Umbilical cord (tissue), 2 donors: ENCODE measurements around the gene DLGAP3. TPM values are rescaled to one million over a fixed set of nuclear protein-coding genes. Genes with fewer than 3 reads are reported as not detected.

Experiments used
- DNase-seq: peaks from one replicate; pipeline ENCODE4 v3.0.0-alpha.2; 2015; ENCODE audit warnings: low spot score
- total RNA-seq: library from RNA; depleted of rRNA; stranded (reverse); fragments of >200 nt; gene quantifications from one replicate; pipeline ENCODE4 v1.2.3, GENCODE V29; 2014; ENCODE audit warnings: low replicate concordance; ENCODE audit not compliant: insufficient read depth

Gene DLGAP3
- total RNA-seq, 1 donor from 2014 or later = 0.24 TPM

DNA sequence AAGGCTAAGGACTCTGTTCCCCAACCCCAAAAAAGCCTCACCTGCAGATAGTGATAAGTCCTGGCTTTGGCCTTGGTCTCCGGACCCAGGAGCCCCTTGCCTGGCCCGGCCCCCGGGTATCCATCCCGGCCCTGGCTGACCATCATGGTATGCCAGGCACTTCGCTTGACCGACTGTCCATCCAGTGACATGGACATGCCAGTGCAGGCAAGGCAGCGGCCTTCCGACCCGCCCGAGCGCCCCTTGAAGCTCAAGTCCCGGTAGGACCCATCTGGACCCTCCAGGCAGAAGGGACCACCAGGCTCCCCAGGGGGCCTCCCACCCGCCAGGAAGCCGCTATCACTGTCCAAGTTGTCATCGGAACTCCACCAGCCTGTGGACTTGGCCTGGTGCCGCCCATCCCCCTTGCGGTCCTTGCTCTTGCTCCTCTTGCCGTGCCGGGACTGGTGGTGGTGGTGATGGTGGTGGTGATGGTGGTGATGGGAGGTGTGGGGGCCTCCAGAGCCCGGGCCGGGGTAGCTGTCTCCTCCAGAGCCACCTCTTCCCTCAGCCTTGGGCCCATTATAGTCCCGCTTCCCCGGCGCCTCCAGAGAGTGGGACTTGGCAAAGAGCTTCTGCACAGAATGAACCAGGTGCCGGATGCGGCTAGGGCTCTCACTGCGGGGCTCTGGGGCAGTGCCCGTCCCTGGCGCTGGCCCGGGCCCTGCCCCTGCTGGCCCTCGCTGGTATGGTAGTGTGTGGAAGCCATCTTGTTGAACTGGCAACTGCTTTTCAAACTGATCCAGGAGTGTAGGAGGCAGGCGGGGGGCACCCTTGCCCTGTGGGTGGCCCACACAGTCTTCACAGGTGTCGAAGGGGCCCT, 25.0 kb downstream of the DLGAP3 start:
- DNase-seq = no peak

- DNase-seq = no peak
Observed at GRCh38 chr1:34901919-34902318, 27.5 kb downstream of the DLGAP3 start.

DNA sequence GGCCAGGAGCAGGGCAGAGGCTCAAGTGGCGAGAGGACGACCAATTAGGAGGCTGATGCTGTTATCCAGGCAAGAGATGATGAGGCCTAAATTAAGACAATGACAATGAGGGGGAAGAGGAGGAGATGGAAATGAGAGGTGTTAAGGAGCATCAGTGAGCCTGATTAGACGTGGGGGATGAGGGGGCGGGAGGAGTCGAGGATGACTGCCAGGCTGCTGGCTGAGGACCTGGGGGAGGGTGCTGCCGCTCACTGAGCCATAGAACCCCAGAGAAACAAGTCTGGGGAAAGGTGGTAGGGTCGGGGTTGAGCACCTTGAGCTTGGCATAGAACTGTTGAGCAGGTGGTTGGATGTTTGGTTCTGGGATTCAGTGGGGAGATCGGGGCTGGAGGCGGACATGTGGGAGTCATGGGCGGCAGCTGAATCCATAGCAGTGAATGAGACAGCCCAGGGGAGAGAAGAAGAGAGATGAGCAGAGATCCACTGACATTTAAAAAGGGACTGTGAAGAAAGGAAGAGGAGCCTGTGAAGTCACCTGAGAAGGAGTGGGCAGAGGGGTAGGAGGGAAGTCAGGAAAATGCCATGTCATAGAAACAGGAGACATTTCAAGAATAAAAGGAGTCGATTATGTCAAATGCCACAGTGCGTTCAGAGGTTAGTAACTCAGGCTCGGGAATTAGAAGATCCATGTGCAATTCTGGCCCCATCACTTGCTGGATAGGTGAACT, 28.5 kb downstream of the DLGAP3 start:
- DNase-seq = no peak

DNA sequence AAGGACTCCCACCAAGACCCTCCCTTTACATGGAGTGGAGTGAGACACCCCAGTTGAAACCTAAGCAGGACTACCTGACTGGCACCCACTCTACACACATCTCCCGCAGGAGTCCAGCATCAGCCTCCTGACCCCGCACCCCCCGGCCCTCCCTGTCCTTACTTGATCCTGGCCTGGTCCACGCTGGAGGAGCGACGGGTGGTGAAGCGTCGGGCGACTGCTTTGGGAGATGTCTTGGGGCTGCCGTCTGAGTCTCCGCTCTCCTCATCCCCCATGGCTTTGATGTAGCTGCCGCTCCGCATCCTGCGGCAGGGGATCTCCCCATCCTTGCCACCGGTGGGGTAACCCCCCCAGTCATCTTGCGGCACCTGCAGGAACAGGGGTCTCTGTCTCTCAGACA, 29.5 kb downstream of the DLGAP3 start:
- no peak for DNase-seq

DNA sequence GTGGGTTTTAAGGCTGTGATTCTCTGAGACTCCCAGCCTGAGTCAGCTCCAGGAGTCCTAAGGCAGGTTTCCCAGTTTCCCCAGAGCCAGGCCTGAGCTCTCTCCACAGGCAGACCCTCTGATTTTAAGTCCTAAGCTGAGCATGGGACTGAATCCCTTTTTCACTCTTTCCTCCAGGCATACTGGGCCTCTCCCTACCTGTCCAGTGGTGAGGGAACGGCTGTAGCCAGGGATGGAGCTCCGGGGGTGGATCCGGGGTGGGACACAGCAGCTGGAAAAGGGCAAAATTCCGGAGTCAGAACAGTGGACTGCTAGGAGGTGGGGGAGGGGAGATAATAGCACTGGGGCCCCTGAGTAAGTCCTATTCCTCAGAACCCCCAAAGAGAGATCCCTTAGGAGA, 30.0 kb downstream of the DLGAP3 start:
- DNase-seq = no peak

- no peak for DNase-seq
Observed at GRCh38 chr1:34898330-34898761, 31.1 kb downstream of the DLGAP3 start.

DNA sequence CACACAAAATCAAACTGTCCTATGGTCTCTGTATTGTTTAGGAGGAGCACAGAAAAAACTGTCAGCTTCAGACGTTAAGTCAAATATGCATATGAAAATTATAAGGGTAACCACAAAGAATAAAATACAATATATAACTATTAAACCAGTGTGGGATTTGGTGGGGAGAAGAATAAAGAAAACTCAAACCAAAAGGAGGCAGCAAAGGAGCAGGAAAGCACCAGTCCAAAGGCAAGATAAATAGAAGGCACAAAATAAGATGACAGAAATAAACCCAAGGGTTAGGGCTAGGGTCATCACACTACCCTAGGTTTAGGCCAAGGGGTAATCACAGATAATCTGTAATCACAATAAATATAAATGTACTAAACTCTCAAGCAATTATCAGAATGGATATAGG, 32.8 kb downstream of the DLGAP3 start:
- no peak for DNase-seq

- DNase-seq = no peak
Observed at GRCh38 chr1:34889705-34890104, 39.7 kb downstream of the DLGAP3 start.

- DNase-seq = no peak
Observed at GRCh38 chr1:34887593-34887992, 41.9 kb downstream of the DLGAP3 start.

GRCh38 chr1:34885405-34886247, 43.8 kb downstream of the DLGAP3 start:
- DNase-seq = peak; percentile 35

- DNase-seq = no peak
Observed at GRCh38 chr1:34884961-34885360, 44.5 kb downstream of the DLGAP3 start.

DNA sequence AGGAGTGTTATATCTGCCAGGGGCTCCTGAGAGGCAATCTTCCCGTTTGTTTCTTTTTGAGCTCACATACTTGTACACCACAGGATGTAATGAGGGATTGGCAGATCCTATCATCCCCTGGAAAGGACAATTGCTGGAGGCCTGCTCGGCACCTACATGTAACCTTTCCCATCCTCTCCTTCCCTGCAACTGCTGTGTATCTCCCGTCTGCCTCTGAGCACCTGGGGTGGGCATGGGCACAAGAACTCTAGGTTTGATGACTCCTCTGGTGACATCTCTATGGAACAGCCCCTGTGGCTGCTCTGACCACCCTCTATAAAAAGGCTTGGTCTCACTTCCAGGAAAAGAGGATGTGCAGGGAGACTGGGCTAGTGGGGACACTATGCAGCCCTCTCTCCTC, 44.9 kb downstream of the DLGAP3 start:
- no peak for DNase-seq

GRCh38 chr1:34879230-34879629, 50.2 kb downstream of the DLGAP3 start:
- no peak for DNase-seq

DNA sequence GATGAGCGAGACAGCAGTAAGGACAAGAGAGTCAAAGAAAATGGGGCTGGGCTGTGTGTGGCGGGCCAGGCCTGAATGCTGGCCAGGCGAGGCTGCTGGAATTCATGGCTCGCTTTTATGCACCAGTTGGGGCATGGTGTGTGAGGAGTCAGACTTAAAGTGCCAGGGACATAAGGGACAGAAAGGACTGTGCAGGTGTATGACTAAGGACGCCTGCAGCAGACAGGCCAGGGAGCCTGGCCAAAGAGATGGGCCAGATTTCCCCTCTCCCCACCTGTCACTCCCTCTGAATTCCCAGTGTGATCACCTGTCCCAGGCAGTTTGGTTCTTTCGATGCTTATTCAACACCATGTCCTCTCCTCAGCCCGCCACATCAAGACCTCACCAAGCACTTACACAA, 53.0 kb downstream of the DLGAP3 start:
- DNase-seq = no peak

- no peak for DNase-seq
Observed at GRCh38 chr1:34874296-34874952, 55.0 kb downstream of the DLGAP3 start.

GRCh38 chr1:34872133-34872503, 57.3 kb downstream of the DLGAP3 start:
- DNase-seq = no peak

- DNase-seq = no peak
Observed at GRCh38 chr1:34871443-34872132, 57.9 kb downstream of the DLGAP3 start.

DNA sequence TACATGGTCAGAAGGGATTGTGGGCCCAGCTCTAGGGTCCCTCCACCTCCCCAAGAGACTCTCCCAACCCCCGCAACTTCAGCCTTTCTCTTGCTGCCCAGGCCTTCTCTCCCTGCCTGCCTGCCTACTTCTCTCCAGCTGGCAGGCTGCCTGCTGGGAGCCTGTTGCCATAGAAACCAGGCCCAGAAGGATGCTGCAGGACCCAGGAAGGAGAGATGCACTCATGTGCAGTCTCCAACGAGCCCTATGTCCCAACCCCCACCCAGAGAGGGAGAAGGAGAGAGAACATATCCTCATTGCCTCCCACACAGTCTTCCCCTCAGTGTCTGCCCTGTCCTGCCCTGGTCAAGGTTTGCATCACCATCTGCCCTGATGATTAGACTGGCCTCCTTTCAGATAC, 59.1 kb downstream of the DLGAP3 start:
- DNase-seq = no peak

- DNase-seq = no peak
Observed at GRCh38 chr1:34869760-34870159, 59.7 kb downstream of the DLGAP3 start.

- DNase-seq = no peak
Observed at GRCh38 chr1:34868230-34869049, 61.0 kb downstream of the DLGAP3 start.
